Measurements from ENCODE around the gene KCNQ1.
A peak's percentile ranks its signal among the peaks of the same experiment; 100 is the strongest.

Gene KCNQ1

GRCh38 chr11:2882396-2883110, 437.7 kb downstream of the KCNQ1 start:
- no peak for DNase-seq

DNA sequence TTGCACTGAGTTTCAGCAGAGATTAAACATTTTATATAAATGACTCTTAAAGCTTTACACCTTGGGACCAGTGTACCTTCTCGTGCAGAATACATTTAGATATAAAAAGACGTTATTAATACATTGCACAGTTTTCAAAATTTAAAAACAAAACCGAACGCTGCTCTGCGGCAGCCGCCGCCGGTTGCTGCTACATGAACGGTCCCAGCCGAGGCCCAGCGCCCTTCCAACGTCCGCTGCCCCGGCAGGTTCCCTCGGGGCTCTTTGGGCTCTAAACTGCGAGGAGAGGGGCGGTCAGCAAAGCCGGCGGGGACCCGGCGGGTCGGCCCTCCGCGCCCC, 438.8 kb downstream of the KCNQ1 start:
- no peak for DNase-seq

- no peak for DNase-seq
Observed at GRCh38 chr11:2883979-2884815, 439.4 kb downstream of the KCNQ1 start.

- peak; percentile 44 for DNase-seq
Observed at GRCh38 chr11:2885017-2885677, 440.3 kb downstream of the KCNQ1 start.

GRCh38 chr11:2885678-2886081, 440.9 kb downstream of the KCNQ1 start, which contains the start of gene CDKN1C:
CDKN1C (minus strand) TSS chr11:2885775; CDS start chr11:2885456, 319 bp downstream.
- DNase-seq = peak; percentile 85

- no peak for DNase-seq
Observed at GRCh38 chr11:2886191-2886894, 441.5 kb downstream of the KCNQ1 start.

GRCh38 chr11:2886936-2887335, 442.1 kb downstream of the KCNQ1 start:
- DNase-seq = no peak

- no peak for DNase-seq
Observed at GRCh38 chr11:2887515-2888195, 442.8 kb downstream of the KCNQ1 start.

GRCh38 chr11:2888266-2888968, 443.6 kb downstream of the KCNQ1 start:
- DNase-seq = peak; percentile 83

DNA sequence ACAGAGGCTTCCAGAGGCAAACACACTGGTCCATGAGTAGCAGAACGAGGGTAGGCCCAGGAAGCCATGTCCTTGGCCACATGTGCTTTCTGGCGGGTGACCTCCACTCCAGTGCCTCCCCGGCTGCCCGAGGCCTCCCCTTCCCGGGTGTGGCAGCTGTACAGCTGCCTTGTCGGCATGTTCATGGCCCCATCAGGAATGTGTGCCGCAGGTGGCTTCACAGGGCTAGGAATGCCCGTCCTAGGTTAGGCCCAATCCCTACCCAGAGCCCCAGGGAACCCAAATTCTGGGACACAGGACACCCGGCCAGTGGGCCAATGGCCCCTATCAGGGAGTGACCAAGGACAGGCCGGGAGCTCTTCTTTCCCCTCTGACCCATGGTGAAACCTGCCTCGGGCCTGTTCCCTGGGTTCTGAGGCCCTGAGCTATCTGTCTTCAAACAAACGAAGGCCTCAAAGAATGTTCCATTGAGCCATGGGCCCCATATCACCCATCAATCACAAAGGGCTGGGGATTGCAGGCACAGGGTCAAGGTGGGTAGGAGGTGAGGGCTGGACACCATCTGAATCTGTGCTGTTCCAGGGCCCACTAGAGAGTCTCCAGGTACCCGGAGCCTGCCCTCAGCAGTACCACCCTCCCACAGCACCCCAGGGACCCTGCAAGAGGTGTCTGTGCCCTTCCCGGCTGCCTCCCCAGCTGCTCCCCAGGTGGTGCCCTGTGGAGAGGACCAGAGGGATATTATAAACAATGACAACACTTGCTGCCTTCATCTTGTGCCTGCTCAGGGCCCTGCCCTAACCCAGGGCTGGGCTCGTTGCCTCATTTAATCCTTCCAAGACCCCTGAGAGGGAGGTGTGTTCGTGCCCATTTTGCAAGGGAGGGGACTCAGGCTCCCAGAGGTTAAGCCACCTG, 444.8 kb downstream of the KCNQ1 start:
- DNase-seq = no peak

GRCh38 chr11:2890466-2891294, 445.9 kb downstream of the KCNQ1 start:
- no peak for DNase-seq

DNA sequence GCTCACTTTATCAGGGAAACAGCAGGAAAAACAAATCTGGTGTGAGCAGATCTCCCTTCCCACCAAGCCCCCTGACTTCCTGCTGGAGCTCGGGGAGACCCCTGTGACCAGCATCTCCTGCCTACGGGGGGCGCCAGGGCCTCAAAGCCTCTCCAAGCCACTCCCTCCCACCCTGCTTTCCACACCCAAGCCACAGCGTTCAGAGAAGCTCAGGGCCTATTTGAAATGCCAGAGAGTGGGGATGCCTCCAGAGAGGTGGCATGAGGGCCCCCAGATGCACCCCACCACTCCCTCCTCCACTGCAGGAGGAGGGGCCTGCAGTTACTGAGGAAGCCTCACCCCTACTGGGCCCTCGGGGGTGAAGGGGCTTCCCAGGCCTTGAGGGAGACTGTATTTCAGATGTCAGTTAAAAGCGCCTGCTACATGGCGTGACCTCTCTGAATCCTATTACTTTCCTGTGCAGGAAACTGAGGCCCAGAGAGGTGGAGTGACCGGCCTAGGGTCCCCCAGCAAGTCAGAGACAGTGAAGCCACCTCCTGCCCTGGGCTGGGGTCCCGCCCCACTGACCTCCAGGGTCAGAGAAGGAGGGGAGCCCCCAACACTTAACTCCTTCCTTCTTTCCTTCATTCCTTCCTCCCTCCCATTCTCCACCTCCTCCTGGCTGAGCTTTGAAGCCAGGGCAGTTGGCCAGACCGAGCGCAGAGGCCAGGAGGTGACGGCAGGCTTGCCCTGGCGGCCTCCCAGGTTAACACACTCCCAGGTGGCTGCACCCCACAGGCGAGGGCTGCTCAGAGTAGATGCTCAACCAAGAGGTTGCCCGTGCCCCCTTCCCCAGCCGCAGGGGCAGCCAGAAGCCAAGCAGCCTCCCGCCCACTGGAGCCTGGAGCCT, 446.8 kb downstream of the KCNQ1 start:
- no peak for DNase-seq

- peak; percentile 64 for DNase-seq
Observed at GRCh38 chr11:2892215-2892966, 447.6 kb downstream of the KCNQ1 start.

GRCh38 chr11:2892967-2893528, 448.2 kb downstream of the KCNQ1 start:
- DNase-seq = peak; percentile 40

DNA sequence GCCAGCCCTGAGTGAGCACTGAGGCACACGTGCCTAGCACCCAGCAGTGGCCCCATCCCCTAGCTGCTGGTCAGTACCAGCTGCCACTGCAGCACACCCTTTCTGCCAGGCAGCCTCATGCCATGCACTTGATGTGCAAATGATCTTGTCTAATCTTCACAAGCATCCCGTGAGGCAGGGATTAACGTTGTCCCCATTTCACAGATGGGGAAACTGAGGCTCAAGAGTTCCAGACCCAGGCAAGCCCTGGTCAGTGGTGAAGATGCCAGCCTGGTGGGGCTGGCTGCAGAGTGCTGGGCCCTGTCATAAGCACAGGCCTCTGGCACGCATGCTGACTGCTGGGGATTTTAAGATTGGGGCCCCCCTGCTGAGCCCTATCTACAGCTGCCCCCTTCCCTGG, 449.1 kb downstream of the KCNQ1 start:
- DNase-seq = no peak

- no peak for DNase-seq
Observed at GRCh38 chr11:2896047-2896446, 451.2 kb downstream of the KCNQ1 start.

GRCh38 chr11:2897048-2897447, 452.2 kb downstream of the KCNQ1 start:
- DNase-seq = no peak
